Vagina (tissue), 2 donors: ENCODE measurements around the gene INPP5K.

Source experiments
- POLR2A ChIP-seq, 2 donors: fragments of 450-650 bp; IDR thresholded peaks; one replicate each; pipeline ENCODE4 v1.6.1; 2017; ENCODE audit warnings: antibody characterized with exemption in 2 of 2, mild to moderate bottlenecking in 2 of 2, moderate library complexity in 2 of 2
- TF ChIP-seq, protein P1 (sequence below), 3 experiments: fragments of 450-650 bp in 2 of 3; fragments of 200-600 bp in 1 of 3; sonication (generic) in 1 of 3; IDR thresholded peaks; one replicate each; pipeline ENCODE4 v1.5.1; 2017 to 2019; ENCODE audit warnings: antibody characterized with exemption in 3 of 3, mild to moderate bottlenecking in 2 of 3, moderate library complexity in 2 of 3

DNA sequence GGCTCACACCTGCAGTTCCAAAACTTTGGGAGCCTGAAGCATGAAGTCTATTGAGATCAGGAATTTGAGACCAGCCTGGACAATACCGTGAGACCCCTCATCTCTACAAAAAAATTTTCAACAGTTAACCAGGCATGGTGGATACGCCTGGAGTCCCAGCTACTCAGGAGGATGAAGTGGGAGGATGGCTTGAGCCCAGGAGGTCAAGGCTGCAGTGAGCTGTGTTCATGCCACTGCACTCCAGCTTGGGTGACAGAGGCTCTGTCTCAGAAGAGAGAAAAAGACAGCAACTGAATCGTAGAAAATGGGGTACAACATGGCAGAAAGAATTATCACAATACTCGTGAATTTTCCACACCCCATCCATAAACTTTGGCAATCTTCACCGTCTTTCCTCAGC, 63.6 kb downstream of the INPP5K start:
- TF ChIP-seq, protein P1, sequence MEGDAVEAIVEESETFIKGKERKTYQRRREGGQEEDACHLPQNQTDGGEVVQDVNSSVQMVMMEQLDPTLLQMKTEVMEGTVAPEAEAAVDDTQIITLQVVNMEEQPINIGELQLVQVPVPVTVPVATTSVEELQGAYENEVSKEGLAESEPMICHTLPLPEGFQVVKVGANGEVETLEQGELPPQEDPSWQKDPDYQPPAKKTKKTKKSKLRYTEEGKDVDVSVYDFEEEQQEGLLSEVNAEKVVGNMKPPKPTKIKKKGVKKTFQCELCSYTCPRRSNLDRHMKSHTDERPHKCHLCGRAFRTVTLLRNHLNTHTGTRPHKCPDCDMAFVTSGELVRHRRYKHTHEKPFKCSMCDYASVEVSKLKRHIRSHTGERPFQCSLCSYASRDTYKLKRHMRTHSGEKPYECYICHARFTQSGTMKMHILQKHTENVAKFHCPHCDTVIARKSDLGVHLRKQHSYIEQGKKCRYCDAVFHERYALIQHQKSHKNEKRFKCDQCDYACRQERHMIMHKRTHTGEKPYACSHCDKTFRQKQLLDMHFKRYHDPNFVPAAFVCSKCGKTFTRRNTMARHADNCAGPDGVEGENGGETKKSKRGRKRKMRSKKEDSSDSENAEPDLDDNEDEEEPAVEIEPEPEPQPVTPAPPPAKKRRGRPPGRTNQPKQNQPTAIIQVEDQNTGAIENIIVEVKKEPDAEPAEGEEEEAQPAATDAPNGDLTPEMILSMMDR (IDR thresholded peaks at IDR 0.05): no peak
- TF ChIP-seq POLR2A (IDR thresholded peaks at IDR 0.05): no peak
